Fibroblast of the aortic adventitia (primary cell): Measurements from ENCODE around the gene CCDC169. TPM values are rescaled to one million over a fixed set of nuclear protein-coding genes. Genes with fewer than 3 reads are reported as not detected.

Experiments used
- DNase-seq: peaks from one replicate; pipeline ENCODE4 v3.0.0-alpha.2; 2010; ENCODE audit warnings: low read depth
- H3K4me3 ChIP-seq: 2 replicates; pipeline ENCODE4 v1.5.1; 2011; ENCODE audit warnings: low read depth, mild to moderate bottlenecking, control low read depth, low read length, moderate library complexity
- CTCF ChIP-seq: IDR thresholded peaks from 2 replicates; pipeline ENCODE4 v1.5.1; 2011; ENCODE audit warnings: mild to moderate bottlenecking, low read length, control low read depth, inconsistent platforms; ENCODE audit not compliant: insufficient read depth
- total RNA-seq: library from RNA; depleted of rRNA; stranded (reverse); fragments of >200 nt; gene quantifications from 2 replicates; pipeline ENCODE4 v1.2.3, GENCODE V29; 2012; ENCODE audit warnings: low replicate concordance

The CCDC169 gene
- total RNA-seq, 1 donor, result 4.1 TPM

- no peak overlapping the region for H3K4me3 ChIP-seq
- DNase-seq, result no peak
- TF ChIP-seq CTCF, result no peak
Observed at GRCh38 chr13:36293497-36293896, 4.1 kb downstream of the CCDC169 start.

GRCh38 chr13:36288794-36289391 lies 8.7 kb downstream of the CCDC169 start:
- TF ChIP-seq CTCF, result no peak
- no peak for DNase-seq
- H3K4me3 ChIP-seq, result no peak overlapping the region

GRCh38 chr13:36286006-36286405 lies 11.6 kb downstream of the CCDC169 start:
- no peak for DNase-seq
- TF ChIP-seq CTCF, result no peak
- H3K4me3 ChIP-seq, result no peak overlapping the region

- DNase-seq, result peak; percentile 77
- TF ChIP-seq CTCF, result peak; percentile 81
- H3K4me3 ChIP-seq, result no peak overlapping the region
Observed at GRCh38 chr13:36282821-36283432, 14.7 kb downstream of the CCDC169 start.

- DNase-seq, result peak; percentile 89
- peak; percentile 65 for TF ChIP-seq CTCF
- no peak overlapping the region for H3K4me3 ChIP-seq
Observed at GRCh38 chr13:36275190-36276002, 22.2 kb downstream of the CCDC169 start.

- no peak for DNase-seq
- no peak for TF ChIP-seq CTCF
- no peak overlapping the region for H3K4me3 ChIP-seq
Observed at GRCh38 chr13:36273431-36273830, 24.2 kb downstream of the CCDC169 start.
